ENCODE data around the gene SLC1A3.

SLC1A3 gene

GRCh38 chr5:36705055-36705454, 98.6 kb downstream of the SLC1A3 start:
- FAIRE-seq (no peak), DNase-seq (ENCODE audit: insufficient read length, low spot score) (no peak)
- no peak for TF ChIP-seq POLR2A (IDR thresholded peaks at IDR 0.05; ENCODE audit: low read depth, low read length)

GRCh38 chr5:36706662-36707061, 100.3 kb downstream of the SLC1A3 start:
- DNase-seq (ENCODE audit: insufficient read length, low spot score) = no peak
- no peak for FAIRE-seq
- no peak for TF ChIP-seq POLR2A (IDR thresholded peaks at IDR 0.05; ENCODE audit: low read depth, low read length)

- DNase-seq (ENCODE audit: insufficient read length, low spot score) = no peak
- no peak for TF ChIP-seq POLR2A (IDR thresholded peaks at IDR 0.05; ENCODE audit: low read depth, low read length)
- FAIRE-seq = no peak
These were observed 102.6 kb downstream of the SLC1A3 start for GRCh38 chr5:36708996-36709395.

- no peak for TF ChIP-seq POLR2A (IDR thresholded peaks at IDR 0.05; ENCODE audit: low read depth, low read length)
- no peak for DNase-seq (ENCODE audit: insufficient read length, low spot score)
- FAIRE-seq = no peak
These were observed 103.6 kb downstream of the SLC1A3 start for GRCh38 chr5:36710039-36710438.

- DNase-seq (ENCODE audit: insufficient read length, low spot score) (no peak), FAIRE-seq (no peak)
- no peak for TF ChIP-seq POLR2A (IDR thresholded peaks at IDR 0.05; ENCODE audit: low read depth, low read length)
These were observed 106.3 kb downstream of the SLC1A3 start for GRCh38 chr5:36712706-36713105.

- no peak for TF ChIP-seq POLR2A (IDR thresholded peaks at IDR 0.05; ENCODE audit: low read depth, low read length)
- DNase-seq (ENCODE audit: insufficient read length, low spot score) (no peak), FAIRE-seq (no peak)
These were observed 107.1 kb downstream of the SLC1A3 start for GRCh38 chr5:36713541-36713940.

- no peak for TF ChIP-seq POLR2A (IDR thresholded peaks at IDR 0.05; ENCODE audit: low read depth, low read length)
- FAIRE-seq (no peak), DNase-seq (ENCODE audit: insufficient read length, low spot score) (no peak)
These were observed 110.8 kb downstream of the SLC1A3 start for GRCh38 chr5:36717131-36717695.

- TF ChIP-seq POLR2A (IDR thresholded peaks at IDR 0.05; ENCODE audit: low read depth, low read length) = no peak
- FAIRE-seq (no peak), DNase-seq (ENCODE audit: insufficient read length, low spot score) (no peak)
These were observed 112.9 kb downstream of the SLC1A3 start for GRCh38 chr5:36719282-36719681.

- TF ChIP-seq POLR2A (IDR thresholded peaks at IDR 0.05; ENCODE audit: low read depth, low read length) = no peak
- FAIRE-seq (no peak), DNase-seq (ENCODE audit: insufficient read length, low spot score) (no peak)
These were observed 114.3 kb downstream of the SLC1A3 start for GRCh38 chr5:36720688-36721087.

GRCh38 chr5:36721664-36722235, 115.3 kb downstream of the SLC1A3 start:
- FAIRE-seq (no peak), DNase-seq (ENCODE audit: insufficient read length, low spot score) (no peak)
- no peak for TF ChIP-seq POLR2A (IDR thresholded peaks at IDR 0.05; ENCODE audit: low read depth, low read length)

- no peak for TF ChIP-seq POLR2A (IDR thresholded peaks at IDR 0.05; ENCODE audit: low read depth, low read length)
- DNase-seq (ENCODE audit: insufficient read length, low spot score) (no peak), FAIRE-seq (no peak)
These were observed 116.5 kb downstream of the SLC1A3 start for GRCh38 chr5:36722900-36723299.

- TF ChIP-seq POLR2A (IDR thresholded peaks at IDR 0.05; ENCODE audit: low read depth, low read length) = no peak
- DNase-seq (ENCODE audit: insufficient read length, low spot score) (no peak), FAIRE-seq (no peak)
These were observed 117.5 kb downstream of the SLC1A3 start for GRCh38 chr5:36723912-36724311.

- FAIRE-seq = no peak
These were observed 118.3 kb downstream of the SLC1A3 start for GRCh38 chr5:36724467-36725332.

GRCh38 chr5:36726317-36726716, 119.9 kb downstream of the SLC1A3 start:
- FAIRE-seq (no peak), DNase-seq (ENCODE audit: insufficient read length, low spot score) (no peak)
- no peak for TF ChIP-seq POLR2A (IDR thresholded peaks at IDR 0.05; ENCODE audit: low read depth, low read length)

More at GRCh38 chr5:36724467-36725332, 118.3 kb downstream of the SLC1A3 start:
- peak; percentile 30 for DNase-seq (ENCODE audit: insufficient read length, low spot score)
- TF ChIP-seq POLR2A (IDR thresholded peaks at IDR 0.05; ENCODE audit: low read depth, low read length) = no peak

GRCh38 chr5:36726767-36727166, 120.4 kb downstream of the SLC1A3 start:
- no peak for TF ChIP-seq POLR2A (IDR thresholded peaks at IDR 0.05; ENCODE audit: low read depth, low read length)
- no peak for DNase-seq (ENCODE audit: insufficient read length, low spot score)
- no peak for FAIRE-seq
